Stimulated activated memory B cell treated with anti-CD40 and anti-IgM and Interleukin-4, amounts not matched to agents 10 μg/mL and 1 μg/mL and 100 μg/mL, for 72 hours (primary cell): ENCODE data around the gene XRCC4.
"Not testable (repeated sequence)": the region's sequence is repeated elsewhere in the genome, so short reads cannot be mapped to it uniquely, and the experiment has no call there.

Source experiments
- ATAC-seq: fragments of 150-1000 bp; cut with Tn5 transposase; 2 replicates; pipeline ENCODE4 v1.10.0; 2021
- H3K27ac Mint-ChIP-seq: one replicate; pipeline ENCODE4 v1.8.0; 2022; ENCODE audit warnings: mild to moderate bottlenecking, mixed read lengths
- H3K27me3 Mint-ChIP-seq: one replicate; pipeline ENCODE4 v1.8.0; 2022; ENCODE audit warnings: mixed read lengths
- H3K36me3 Mint-ChIP-seq: one replicate; pipeline ENCODE4 v1.8.0; 2022; ENCODE audit warnings: mixed read lengths
- H3K4me1 Mint-ChIP-seq: one replicate; pipeline ENCODE4 v1.8.0; 2022; ENCODE audit warnings: mixed read lengths
- H3K4me3 Mint-ChIP-seq: one replicate; pipeline ENCODE4 v1.8.0; 2022; ENCODE audit warnings: mild to moderate bottlenecking, moderate library complexity, mixed read lengths
- H3K9me3 Mint-ChIP-seq: one replicate; pipeline ENCODE4 v1.8.0; 2022; ENCODE audit warnings: mixed read lengths

Gene XRCC4

DNA sequence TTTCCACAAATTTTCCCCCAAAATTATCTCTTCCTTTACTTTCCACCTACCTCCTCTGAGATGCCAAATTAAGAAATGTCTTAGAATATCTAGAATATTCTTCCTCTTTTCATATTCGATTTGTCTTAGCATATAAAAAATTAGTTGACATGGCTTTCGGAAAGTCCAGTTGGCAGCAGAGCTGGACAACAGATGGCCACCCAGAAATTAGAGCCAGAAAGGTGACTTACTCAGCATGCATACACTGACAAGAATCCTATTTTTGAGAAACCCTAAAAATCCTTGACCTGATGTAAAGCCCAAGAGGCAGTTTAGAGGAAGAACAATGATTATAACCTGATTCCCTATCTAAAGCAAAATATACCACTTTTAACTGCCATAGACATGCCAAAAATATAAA lies 22.2 kb upstream of the XRCC4 start:
- no peaks in the 10 kb centered on the region for H3K9me3 Mint-ChIP-seq
- no peak overlapping the region for H3K4me3 Mint-ChIP-seq
- no peak overlapping the region for H3K27ac Mint-ChIP-seq
- H3K36me3 Mint-ChIP-seq: peaks cover 52% of the 10 kb centered on the region
- no peaks in the 10 kb centered on the region for H3K27me3 Mint-ChIP-seq
- ATAC-seq: no peak
- H3K4me1 Mint-ChIP-seq: peaks cover 10% of the 10 kb centered on the region

DNA sequence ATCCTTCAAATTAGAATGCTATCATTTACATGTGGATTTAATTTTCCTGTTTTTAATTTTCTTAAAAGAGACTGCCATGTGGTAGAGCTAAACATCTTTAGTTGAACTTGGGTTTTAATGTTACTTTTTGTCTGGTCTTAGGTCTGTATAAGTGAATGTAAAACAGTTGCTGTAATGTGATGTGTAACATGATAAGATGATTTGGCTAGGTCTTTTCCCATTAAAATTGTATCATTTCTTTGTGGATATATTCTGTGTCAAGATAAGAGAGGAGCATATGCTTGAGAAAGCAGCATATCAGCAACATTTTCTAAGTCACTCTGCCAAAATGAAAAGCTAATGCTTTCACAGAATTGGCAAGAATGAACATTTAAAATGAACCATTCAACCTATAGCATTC lies 18.6 kb upstream of the XRCC4 start:
- Mint-ChIP-seq H3K9me3 (no peaks in the 10 kb centered on the region), H3K4me3 (no peak overlapping the region), H3K27me3 (no peaks in the 10 kb centered on the region), H3K4me1 (peaks cover 10% of the 10 kb centered on the region), H3K36me3 (peaks cover 52% of the 10 kb centered on the region), H3K27ac (no peak overlapping the region)
- ATAC-seq: no peak

DNA sequence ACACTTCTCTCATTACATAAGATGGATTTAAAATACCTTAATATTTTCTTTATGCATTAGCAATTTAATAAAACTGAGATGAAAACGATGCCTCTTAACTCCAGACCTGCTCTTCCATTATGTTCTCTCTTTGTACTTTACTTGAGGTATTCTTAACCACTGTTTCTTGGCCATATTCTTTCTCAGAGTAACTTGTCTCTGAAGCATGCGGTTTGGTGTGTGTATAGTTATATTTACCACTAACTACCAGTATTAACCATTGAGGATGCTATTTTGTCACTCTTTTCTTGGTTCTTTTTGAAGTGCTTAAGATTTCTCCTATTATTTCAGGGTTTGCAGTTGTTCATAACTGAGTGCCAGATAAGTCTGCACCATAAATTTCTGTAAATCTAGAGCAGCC lies 18.0 kb upstream of the XRCC4 start:
- Mint-ChIP-seq H3K36me3 (peaks cover 49% of the 10 kb centered on the region), H3K27ac (no peak overlapping the region), H3K27me3 (no peaks in the 10 kb centered on the region), H3K4me3 (no peak overlapping the region), H3K4me1 (peaks cover 10% of the 10 kb centered on the region), H3K9me3 (no peaks in the 10 kb centered on the region)
- ATAC-seq: no peak

DNA sequence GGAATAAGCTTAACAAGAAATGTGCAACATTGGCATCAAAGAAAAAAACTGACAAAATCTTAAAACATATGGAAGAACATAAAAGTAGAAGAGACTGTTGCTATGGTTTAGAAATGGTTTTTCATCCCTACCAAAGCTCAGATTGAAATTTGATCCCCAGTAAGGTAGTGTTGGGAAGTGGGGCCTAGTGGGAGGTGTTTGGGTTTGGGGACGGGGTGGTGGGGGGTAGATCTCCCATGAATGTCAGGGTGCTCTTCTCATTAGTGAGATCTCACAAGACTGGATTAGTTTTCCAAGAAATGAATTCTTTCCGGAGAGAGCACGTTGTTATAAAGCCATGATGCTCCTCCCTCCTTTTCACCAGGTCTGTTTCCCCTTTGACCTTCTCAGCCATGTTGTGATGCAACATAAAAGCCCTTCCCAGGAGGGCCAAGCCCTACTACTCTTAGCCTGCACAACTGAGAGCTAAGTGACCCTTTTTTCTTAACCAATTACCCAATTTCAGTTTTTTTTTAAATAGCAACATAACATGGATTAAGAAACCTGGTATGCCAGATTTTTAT lies 10.7 kb upstream of the XRCC4 start:
- Mint-ChIP-seq H3K4me3 (no peak overlapping the region), H3K4me1 (peaks cover 30% of the 10 kb centered on the region), H3K27me3 (no peaks in the 10 kb centered on the region), H3K27ac (no peak overlapping the region), H3K9me3 (no peaks in the 10 kb centered on the region), H3K36me3 (peaks cover 10% of the 10 kb centered on the region)
- ATAC-seq: no peak

DNA sequence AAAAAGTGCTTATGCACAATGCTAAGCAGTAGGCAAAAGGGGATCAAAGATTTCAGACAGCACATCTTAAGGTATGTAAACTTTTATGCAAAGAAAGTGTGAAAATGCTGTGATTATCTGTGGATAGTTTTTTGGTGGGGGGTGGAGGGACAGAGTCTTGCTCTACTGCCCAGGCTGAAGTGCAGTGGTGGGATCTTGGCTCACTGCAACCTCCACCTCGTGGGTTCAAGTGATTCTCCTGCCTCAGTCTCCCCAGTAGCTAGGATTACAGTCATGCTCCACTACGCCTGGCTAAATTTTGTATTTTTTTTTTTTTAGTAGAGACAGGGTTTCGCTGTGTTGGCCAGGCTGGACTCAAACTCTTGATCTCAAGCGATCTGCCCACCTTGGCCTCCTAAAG lies 10.0 kb upstream of the XRCC4 start:
- ATAC-seq, H3K27me3 Mint-ChIP-seq, H3K9me3 Mint-ChIP-seq, H3K36me3 Mint-ChIP-seq, H3K27ac Mint-ChIP-seq, H3K4me3 Mint-ChIP-seq: not testable (repeated sequence)
- peaks cover 37% of the 10 kb centered on the region for H3K4me1 Mint-ChIP-seq

DNA sequence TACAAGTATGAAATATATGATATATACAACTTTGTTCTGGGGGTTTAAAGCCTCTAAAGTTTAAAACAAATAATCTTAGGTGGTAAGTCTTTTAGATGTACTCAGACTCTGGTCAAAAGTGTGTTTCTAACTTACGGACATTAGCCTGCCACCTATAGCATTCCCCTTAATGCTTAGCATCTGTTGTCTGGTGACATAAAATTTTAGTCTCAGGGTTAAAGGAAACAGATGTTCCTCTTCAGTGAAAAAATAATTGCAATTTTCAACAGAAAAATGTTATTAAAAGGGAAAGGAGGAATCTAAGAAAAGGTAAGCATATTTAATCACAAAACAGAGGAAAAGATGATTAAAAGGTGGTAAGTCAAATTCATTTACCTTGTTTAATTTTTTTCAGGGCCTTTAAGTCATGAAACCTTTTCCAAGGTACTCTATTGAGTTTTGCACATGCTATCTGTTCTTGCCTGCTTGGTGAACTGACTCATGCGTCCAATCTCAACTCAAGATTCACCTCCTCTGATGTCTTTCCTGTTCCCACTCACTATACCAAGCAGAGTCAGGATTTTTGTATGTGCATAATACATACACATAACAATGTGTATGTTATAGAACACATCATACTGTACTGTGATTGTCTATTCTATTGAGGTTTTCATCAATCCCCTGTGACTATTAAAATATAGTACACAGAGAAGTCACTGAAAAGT lies 8.1 kb upstream of the XRCC4 start:
- no peak for ATAC-seq
- H3K27ac Mint-ChIP-seq: no peak overlapping the region
- H3K36me3 Mint-ChIP-seq: peaks cover 11% of the 10 kb centered on the region
- no peak overlapping the region for H3K4me3 Mint-ChIP-seq
- no peaks in the 10 kb centered on the region for H3K27me3 Mint-ChIP-seq
- no peaks in the 10 kb centered on the region for H3K9me3 Mint-ChIP-seq
- H3K4me1 Mint-ChIP-seq: peaks cover 56% of the 10 kb centered on the region

DNA sequence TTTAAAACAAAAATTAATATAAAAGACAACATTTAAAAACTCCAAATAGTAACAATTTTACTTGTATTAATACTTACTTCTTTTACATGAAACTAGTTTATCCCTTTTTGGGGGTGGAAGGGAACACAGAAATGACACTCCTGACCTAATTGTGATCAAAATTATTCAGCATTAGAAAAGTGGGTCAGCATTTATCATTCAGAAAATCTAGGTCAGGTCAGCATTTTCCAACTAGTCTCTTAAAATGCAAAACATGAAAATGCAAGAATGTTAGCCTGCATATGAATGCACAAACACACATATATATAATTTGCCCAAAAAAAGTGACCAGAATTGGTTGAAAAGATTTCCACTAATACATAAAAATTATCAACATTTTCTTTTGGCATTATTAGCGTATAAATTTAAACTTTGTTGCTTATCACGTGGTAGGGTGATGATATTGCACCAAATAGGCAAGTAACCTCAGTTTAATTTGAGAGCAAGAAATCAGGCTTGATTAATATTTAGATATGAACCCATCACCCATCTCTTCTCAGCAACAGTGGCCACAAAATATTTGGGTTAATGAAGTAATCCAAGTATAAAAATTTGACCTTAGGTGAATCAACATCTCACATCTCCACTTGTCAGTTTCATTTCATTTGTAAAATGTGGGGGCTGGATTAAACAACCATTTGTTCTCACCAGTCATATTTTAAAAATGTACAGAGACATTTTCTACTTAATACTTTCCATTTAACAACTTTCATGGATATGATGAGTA lies 5.9 kb upstream of the XRCC4 start:
- Mint-ChIP-seq H3K9me3 (no peaks in the 10 kb centered on the region), H3K27me3 (no peaks in the 10 kb centered on the region), H3K4me1 (peaks cover 66% of the 10 kb centered on the region), H3K4me3 (no peak overlapping the region), H3K36me3 (peaks cover 14% of the 10 kb centered on the region), H3K27ac (no peak overlapping the region)
- no peak for ATAC-seq

DNA sequence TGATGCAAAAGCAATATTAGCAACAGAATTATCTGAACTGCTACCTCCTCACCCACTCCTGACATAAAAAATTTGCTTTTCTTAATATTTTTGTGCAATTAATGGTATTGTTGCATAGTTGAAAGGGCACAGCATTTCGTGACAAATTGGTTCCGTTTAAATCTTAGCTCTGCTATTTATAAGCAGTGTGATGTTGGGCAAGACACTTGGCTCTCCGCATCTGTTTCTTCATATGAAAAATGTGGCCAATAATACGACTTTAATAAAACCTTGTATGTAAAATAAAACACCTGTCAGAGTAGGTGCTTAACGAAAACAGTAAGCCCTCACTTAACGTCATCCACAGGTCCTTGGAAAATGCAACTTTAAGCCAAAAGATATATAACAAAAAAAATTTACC lies 4.4 kb upstream of the XRCC4 start:
- Mint-ChIP-seq H3K36me3 (peaks cover 14% of the 10 kb centered on the region), H3K27ac (no peak overlapping the region), H3K4me3 (no peak overlapping the region), H3K9me3 (no peaks in the 10 kb centered on the region), H3K27me3 (no peaks in the 10 kb centered on the region), H3K4me1 (peaks cover 64% of the 10 kb centered on the region)
- no peak for ATAC-seq

DNA sequence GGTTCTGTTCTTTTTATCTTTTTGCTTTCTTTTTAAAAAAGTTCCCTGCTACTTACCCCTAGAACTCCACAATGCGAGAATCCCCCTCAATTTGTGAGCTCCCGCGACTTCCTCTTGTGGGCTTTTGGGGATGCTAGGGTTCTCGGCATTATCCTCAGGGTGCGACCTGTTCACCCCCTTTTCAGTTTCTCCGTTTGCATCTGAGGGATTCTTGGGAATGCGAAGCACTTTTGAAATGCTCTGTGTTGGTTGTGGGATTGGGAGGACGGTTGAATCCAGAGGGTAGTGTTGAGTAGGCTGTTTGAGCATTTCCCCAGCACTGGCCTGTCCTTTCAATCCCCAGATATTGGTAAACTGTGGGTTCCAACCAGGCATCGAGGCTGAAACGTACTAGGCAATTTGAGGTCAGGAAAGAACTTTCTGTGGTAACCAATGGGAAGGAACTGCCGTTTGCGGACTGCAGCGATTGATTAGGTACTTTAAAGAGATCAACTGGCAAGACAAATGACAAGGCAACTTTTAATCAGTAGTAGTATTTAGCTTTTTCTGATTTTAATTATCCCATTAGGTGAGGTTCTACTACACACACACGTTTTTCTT lies 415 bp downstream of the XRCC4 start:
- H3K27me3 Mint-ChIP-seq: no peaks in the 10 kb centered on the region
- peak overlapping the region; percentile 90 for H3K27ac Mint-ChIP-seq
- H3K36me3 Mint-ChIP-seq: peaks cover 17% of the 10 kb centered on the region
- ATAC-seq: peak; percentile 0
- peak overlapping the region; percentile 95 for H3K4me3 Mint-ChIP-seq
- H3K4me1 Mint-ChIP-seq: peaks cover 42% of the 10 kb centered on the region
- H3K9me3 Mint-ChIP-seq: peaks cover 2% of the 10 kb centered on the region

DNA sequence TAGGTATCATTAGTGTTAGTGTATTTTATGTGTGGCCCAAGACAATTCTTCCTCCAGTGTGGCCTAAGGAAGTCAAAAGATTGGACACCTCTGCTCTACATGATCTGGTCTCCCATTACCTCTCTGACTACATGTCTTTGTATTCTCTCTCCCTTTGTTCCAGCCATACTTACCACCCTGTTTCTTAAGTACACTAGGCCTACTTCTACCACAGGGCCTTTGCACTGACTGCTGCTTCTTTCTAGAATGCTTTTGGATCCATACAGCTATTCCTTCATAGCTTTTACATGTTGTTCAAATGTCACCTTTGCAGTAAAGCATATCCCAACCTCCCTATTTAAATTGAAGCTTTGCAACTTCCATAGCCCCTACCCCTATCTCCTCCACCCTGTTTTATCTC lies 5.4 kb downstream of the XRCC4 start:
- peaks cover 3% of the 10 kb centered on the region for H3K9me3 Mint-ChIP-seq
- H3K36me3 Mint-ChIP-seq: peaks cover 6% of the 10 kb centered on the region
- no peak for ATAC-seq
- no peak overlapping the region for H3K27ac Mint-ChIP-seq
- H3K4me1 Mint-ChIP-seq: peaks cover 8% of the 10 kb centered on the region
- H3K27me3 Mint-ChIP-seq: no peaks in the 10 kb centered on the region
- H3K4me3 Mint-ChIP-seq: no peak overlapping the region

DNA sequence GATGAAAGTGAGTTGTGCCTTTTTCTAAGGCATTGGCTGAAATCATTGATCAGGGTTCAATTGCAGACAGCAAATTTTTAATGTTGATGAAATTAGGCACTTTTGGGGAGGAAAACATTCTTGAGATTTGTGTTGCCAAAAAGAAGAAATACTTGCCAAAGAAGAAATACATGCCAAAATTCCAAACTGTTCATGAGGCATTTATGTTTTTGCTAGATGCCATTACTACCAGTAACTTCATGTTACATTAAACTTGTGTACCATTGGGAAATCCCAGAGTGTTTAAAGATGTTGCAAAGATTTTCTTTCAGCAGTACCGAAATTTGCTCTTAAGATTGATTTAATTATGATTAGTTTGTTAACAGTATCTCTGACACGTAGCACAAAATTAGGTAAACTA lies 7.0 kb downstream of the XRCC4 start:
- ATAC-seq: no peak
- H3K36me3 Mint-ChIP-seq: peaks cover 6% of the 10 kb centered on the region
- no peaks in the 10 kb centered on the region for H3K27me3 Mint-ChIP-seq
- H3K4me3 Mint-ChIP-seq: no peak overlapping the region
- H3K4me1 Mint-ChIP-seq: no peaks in the 10 kb centered on the region
- peaks cover 3% of the 10 kb centered on the region for H3K9me3 Mint-ChIP-seq
- no peak overlapping the region for H3K27ac Mint-ChIP-seq

DNA sequence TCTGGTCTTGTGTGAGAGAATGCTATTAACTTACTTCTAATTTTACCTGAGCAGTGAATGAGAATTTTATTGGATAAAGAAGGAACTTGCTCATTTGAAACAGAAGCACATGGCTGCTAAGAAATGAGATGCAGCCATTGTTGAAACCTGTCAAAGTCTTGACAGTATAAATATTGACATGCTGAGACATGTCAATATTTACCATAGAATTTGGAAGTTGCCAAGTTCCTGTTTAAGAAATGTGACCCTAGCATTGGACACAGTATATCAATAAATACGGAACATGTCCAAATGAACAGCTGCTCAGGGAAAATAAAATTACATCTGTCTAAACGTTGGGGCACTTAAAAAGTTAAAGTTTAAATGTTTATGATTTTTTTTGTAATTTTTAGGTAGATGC lies 7.8 kb downstream of the XRCC4 start:
- Mint-ChIP-seq H3K4me3 (no peak overlapping the region), H3K36me3 (peaks cover 6% of the 10 kb centered on the region), H3K9me3 (peaks cover 3% of the 10 kb centered on the region), H3K27me3 (no peaks in the 10 kb centered on the region), H3K4me1 (no peaks in the 10 kb centered on the region), H3K27ac (no peak overlapping the region)
- ATAC-seq: no peak

DNA sequence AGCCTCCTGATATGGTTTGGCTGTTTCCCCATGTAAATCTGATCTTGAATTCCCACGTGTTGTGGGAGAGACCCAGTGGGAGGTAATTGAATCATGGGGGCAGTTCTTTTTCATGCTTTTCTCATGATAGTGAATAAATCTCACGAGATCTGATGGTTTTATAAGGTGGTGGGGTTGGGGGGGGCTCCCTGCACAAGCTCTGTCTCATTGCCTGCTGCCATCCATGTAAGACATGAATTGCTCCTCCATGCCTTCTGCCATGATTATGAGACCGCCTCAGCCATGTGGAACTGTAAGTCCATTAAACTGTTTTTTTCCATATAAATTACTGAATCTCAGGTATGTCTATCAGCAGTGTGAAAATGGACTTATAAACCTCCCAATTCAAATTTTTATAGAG lies 12.8 kb downstream of the XRCC4 start:
- ATAC-seq: no peak
- Mint-ChIP-seq H3K27ac (no peak overlapping the region), H3K9me3 (peaks cover 18% of the 10 kb centered on the region), H3K4me3 (no peak overlapping the region), H3K4me1 (peaks cover 15% of the 10 kb centered on the region), H3K36me3 (peaks cover 40% of the 10 kb centered on the region), H3K27me3 (no peaks in the 10 kb centered on the region)

DNA sequence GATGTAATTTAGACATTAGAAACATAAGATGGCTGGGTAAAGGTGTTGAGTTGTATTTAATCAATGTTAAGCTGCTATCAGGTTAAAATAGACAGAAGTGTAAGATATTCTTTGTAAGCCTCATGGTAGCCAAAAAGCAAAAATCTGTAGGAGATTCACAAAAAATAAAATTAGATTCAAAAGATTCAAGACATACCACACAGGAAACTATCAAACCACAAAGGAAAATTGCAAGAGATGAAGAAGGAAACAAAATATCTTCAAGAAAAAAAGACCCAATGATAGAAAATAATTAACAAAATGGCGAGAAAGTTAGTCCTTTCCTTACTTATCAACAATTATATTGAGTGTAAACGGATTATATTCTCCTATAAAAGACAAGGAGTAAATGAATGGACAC lies 15.3 kb downstream of the XRCC4 start:
- H3K27me3 Mint-ChIP-seq: no peaks in the 10 kb centered on the region
- H3K27ac Mint-ChIP-seq: no peak overlapping the region
- H3K36me3 Mint-ChIP-seq: peaks cover 51% of the 10 kb centered on the region
- no peak for ATAC-seq
- peaks cover 18% of the 10 kb centered on the region for H3K9me3 Mint-ChIP-seq
- no peak overlapping the region for H3K4me3 Mint-ChIP-seq
- H3K4me1 Mint-ChIP-seq: peaks cover 16% of the 10 kb centered on the region

DNA sequence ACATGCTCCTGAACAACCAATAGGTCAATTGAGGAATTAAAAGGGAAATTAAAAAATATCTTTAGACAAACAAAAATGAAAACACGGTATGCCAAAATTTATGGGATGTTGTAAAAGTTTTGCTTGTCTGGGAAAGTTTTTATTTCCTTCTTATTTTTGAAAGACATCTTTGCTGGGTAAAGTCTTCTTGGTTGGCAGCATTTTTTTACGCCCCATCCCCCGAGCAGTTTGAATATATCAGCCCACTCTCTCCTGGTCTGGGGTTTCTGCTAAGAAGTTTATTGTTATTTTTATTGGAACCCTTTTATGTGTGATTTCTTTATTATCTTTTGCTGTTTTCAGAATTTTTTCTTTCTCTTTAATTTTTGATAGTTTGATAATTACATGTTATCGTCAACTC lies 16.3 kb downstream of the XRCC4 start:
- H3K27me3 Mint-ChIP-seq: no peaks in the 10 kb centered on the region
- peaks cover 21% of the 10 kb centered on the region for H3K4me1 Mint-ChIP-seq
- H3K4me3 Mint-ChIP-seq: no peak overlapping the region
- ATAC-seq: no peak
- peaks cover 18% of the 10 kb centered on the region for H3K9me3 Mint-ChIP-seq
- H3K36me3 Mint-ChIP-seq: peaks cover 51% of the 10 kb centered on the region
- H3K27ac Mint-ChIP-seq: no peak overlapping the region
